ENCODE results near the gene CYTH4. TPM values are rescaled to one million over a fixed set of nuclear protein-coding genes. Genes with fewer than 3 reads are reported as not detected.

The CYTH4 gene
- total and polyA plus RNA-seq, 2 of the 8 experiments (the other 6 are each of a cell fraction or from before 2014, with no cell fraction given): 0.09 TPM; not detected in 1

DNA sequence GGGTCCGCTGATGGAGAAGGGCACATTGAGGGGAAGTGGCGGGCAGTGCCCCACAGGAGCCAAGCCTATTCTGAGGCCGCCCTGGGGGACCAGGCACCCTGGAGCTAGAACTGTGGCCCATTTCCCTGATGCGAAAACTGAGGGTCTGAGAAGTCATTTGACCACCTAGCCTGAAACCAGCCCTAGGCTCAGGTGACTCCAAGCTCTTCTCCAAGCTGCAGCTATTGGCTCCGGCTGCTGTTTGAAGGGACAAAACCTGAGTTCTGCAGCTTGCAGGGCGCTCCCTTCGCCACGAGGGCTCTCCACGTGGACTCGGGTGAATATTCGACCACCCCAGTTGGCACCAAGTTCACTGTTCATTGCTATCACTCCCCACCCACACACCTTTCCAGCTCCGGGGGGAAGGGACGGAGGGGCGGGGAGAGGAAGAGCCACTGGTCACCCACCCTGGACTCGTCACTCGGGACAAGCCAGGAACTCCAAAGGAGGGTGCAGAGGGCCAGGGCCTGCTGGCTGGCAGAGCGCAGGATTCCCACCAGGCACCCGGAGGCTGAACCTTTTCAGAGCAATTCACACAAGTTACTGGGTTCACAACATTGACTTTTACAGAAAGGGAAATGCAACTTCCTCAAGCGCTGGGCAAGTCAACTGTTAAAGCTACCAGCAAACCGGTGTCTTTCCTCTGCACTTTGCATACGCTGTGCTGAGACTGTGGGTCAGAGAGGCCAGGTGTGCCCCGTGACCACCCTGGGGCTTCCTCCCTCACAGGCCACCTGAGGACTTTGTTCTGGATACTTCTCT, 37.2 kb upstream of the CYTH4 start (continued):
- TF ChIP-seq KDM5A (IDR thresholded peaks at IDR 0.05; ENCODE audit: low read length) (no peak), ZNF274 (IDR thresholded peaks at IDR 0.05; ENCODE audit: borderline replicate concordance, extremely low read depth, low read length) (no peak), CHD2 (IDR thresholded peaks at IDR 0.05; ENCODE audit: low read length) (no peak), EZH2 (IDR thresholded peaks at IDR 0.05; ENCODE audit: low read depth, low read length, severe bottlenecking) (no peak)

All from H1 (cell line).